Measurements from ENCODE around the gene GPSM1. TPM values are rescaled to one million over a fixed set of nuclear protein-coding genes. Genes with fewer than 3 reads are reported as not detected.

GPSM1 gene
- total RNA-seq, 2 experiments from 2014 or later, result 10.6 to 11.3 TPM

DNA sequence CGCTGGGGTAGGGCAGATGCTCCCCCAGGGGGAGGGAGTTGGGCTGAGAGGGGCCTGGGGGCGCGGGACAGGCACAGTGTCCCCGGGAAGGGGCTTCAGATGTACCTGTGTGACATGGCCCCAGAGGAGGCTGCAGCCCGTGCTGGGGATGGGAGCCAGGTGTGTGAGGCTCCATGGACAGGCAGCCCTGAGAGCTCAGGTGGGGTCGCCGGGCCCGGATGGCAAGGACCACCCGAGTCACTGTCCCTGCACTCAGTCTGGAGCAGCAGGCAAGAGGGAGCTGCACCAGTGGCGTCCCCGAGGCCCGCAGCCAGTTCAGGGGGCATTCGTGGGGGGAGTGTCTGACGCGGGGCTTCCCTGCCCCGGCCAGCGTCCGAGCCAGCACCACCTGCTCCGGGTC is 42.4 kb upstream of the GPSM1 start:
- intact Hi-C loops (cut with micrococcal nuclease), result no loop called here
- CTCF ChIA-PET, result interaction anchor here (3.8 kb wide), 1 partner anchor 114 kb away, joined by 19 read pairs; no protein-coding TSS in a partner anchor
- no peaks in the 10 kb centered on the region for H3K9me3 Mint-ChIP-seq

DNA sequence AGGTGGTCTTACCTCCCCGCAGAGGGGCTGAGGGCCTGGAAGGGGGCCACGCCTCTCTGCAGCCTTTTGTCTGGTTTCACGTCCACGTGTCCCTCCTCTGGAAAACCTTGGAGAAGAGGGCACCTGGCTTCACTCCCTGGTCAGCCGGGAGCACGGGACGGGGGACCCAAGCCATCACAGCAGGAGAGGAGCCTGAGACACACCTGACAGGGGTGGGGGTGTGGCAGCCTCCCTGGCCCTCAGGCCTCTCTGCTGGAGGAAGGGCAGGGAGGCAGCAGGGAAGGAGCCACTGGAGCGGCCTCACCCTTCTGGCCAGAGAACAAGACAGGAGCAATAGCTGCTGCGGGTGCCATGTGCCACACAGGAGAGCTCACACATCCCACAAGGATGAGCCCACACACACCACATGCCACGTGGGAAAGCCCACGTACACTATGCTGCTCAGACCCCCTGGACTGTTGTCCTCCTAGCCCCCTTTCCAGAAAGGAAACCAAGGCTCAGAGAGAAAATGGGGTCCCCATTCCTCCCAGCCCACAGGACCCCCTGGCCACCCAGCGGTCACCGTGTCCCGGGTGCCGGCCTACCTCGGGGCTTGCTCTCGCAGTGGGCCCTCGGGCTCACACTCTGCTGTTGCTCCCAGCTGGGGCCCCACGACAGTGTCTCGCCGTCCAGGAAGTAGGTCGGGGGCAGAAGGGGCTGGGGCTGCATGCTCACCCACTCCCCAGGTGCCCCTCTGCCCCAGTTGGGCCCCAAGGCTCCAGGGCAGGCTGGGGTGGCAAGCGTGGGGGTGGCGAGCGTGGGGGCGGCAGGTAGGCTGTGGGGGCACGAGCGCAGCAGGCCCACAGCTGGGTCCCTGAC is 41.6 kb upstream of the GPSM1 start:
- H3K36me3 Mint-ChIP-seq, result no peaks in the 10 kb centered on the region
- H3K27me3 Mint-ChIP-seq, result peaks cover 4% of the 10 kb centered on the region
- H3K4me1 Mint-ChIP-seq (ENCODE audit: low read depth), result peaks cover 5% of the 10 kb centered on the region
- intact Hi-C loops (cut with micrococcal nuclease), result no loop called here
- no peak overlapping the region for H3K27ac Mint-ChIP-seq
- no peaks in the 10 kb centered on the region for H3K9me3 Mint-ChIP-seq
- no peak overlapping the region for H3K4me3 Mint-ChIP-seq
- DNase-seq, result no peak
- ChIA-PET POLR2A (no interaction called here), CTCF (no interaction called here)

More for the DNA sequence above, 42.4 kb upstream of the GPSM1 start:
- DNase-seq, result no peak
- H3K27ac Mint-ChIP-seq, result no peak overlapping the region
- H3K4me3 Mint-ChIP-seq, result no peak overlapping the region
- peaks cover 4% of the 10 kb centered on the region for H3K27me3 Mint-ChIP-seq
- H3K4me1 Mint-ChIP-seq (ENCODE audit: low read depth), result peaks cover 5% of the 10 kb centered on the region
- no peaks in the 10 kb centered on the region for H3K36me3 Mint-ChIP-seq
- POLR2A ChIA-PET, result no interaction called here

DNA sequence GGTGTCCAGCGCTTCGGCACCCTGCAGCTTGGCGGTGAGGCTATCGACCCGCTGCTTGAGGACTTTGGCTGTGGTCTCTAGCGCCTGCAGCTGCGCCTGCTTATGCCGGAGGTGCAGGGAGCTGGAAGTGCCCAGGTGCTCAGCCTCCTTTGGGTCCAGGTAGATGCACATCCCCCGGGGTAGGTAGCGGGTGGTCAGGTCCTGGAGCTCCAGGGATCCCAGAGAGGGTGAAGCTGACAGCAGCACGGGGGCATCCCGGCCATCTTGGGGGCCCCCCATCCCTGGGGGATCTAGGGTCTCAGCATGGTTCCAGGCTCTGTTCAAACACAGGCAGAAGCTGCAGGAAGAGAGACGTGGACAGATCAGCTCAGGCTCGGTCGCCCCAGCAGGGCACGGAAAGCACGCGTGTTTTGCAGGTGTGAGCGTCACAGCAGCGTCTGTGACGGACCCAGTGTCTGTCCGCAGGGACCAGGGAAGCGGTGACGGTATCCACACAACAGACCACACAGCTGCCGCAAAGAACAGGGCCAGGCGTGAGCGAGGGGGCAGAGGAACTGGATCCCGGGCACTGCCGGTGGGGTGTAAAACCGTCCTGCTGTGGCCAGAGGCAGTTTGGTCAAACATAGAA is 40.9 kb upstream of the GPSM1 start:
- no peaks in the 10 kb centered on the region for H3K36me3 Mint-ChIP-seq
- no peak overlapping the region for H3K27ac Mint-ChIP-seq
- no peak overlapping the region for H3K4me3 Mint-ChIP-seq
- ChIA-PET POLR2A (no interaction called here), CTCF (interaction anchor here (0.7 kb wide), 1 partner anchor 17 kb away, joined by 3 read pairs; no protein-coding TSS in a partner anchor)
- no peaks in the 10 kb centered on the region for H3K9me3 Mint-ChIP-seq
- peaks cover 4% of the 10 kb centered on the region for H3K27me3 Mint-ChIP-seq
- peaks cover 5% of the 10 kb centered on the region for H3K4me1 Mint-ChIP-seq (ENCODE audit: low read depth)
- intact Hi-C loops (cut with micrococcal nuclease), result no loop called here
- no peak for DNase-seq

DNA sequence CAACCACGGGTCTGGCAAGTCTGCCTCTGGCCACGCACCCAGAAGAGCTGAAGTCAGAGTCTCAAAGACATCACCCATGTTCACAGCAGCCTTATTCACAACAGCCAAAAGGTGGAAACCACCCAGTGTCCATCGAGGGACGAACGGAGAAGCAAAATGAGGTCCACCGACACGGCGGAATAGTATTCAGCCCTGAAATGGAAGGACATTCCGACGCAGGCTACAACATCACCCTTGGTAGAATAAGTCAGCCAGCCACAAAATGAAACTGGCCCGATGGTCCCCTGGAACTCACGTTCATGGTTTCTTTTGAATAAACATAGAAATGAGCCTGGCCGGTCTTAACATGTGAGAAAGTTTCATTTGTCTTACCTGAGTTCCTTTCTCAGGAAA is 40.4 kb upstream of the GPSM1 start:
- Mint-ChIP-seq H3K9me3 (no peaks in the 10 kb centered on the region), H3K4me1 (ENCODE audit: low read depth) (peaks cover 5% of the 10 kb centered on the region), H3K27ac (no peak overlapping the region), H3K4me3 (no peak overlapping the region), H3K27me3 (peaks cover 4% of the 10 kb centered on the region), H3K36me3 (no peaks in the 10 kb centered on the region)
- intact Hi-C loops (cut with micrococcal nuclease), result no loop called here
- CTCF ChIA-PET, result interaction anchor here (0.7 kb wide), 1 partner anchor 18 kb away, joined by 3 read pairs; no protein-coding TSS in a partner anchor
- DNase-seq, result no peak
- POLR2A ChIA-PET, result no interaction called here

DNA sequence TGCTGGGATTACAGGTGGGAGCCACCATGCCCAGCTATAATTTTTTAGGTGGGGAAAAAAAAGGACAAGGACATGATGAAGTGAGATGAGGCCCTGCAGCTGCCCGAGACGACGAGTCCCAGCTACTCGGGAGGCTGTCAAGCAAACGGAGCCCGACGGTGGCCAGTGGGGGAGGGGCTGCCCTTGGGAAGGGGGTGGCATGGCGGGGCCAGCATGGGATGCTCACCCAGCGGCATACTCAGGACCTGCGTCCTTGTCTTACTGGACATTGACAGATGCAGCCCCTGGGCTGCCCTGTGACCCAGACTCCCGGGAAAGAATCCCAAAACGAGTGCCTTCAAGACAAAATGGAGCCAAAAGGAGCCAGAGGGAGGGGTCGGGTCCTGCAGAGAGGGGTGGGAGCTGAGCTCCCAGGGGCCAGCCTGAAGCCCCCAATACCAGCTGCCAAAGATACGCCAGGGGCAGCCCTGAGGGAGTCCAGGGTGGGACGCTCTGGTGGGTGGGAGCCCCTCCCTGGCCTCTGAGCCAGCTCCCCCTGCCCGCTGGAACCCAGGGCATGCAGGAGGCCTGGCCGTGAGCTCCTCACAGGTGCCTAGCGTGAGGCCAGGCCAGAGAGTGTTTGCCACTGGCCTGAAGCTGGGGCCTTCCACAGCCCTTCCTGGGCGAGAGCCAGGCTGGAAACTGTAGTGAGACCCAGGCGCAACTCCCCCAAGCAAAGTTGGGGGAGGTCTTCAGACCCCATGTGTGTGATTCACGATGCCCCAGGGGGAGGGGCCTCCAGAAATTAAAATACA is 39.2 kb upstream of the GPSM1 start:
- Mint-ChIP-seq H3K9me3 (no peaks in the 10 kb centered on the region), H3K36me3 (no peaks in the 10 kb centered on the region), H3K4me1 (ENCODE audit: low read depth) (peaks cover 5% of the 10 kb centered on the region), H3K4me3 (no peak overlapping the region), H3K27me3 (peaks cover 4% of the 10 kb centered on the region), H3K27ac (no peak overlapping the region)
- POLR2A ChIA-PET, result no interaction called here
- CTCF ChIA-PET, result no interaction called here
- intact Hi-C loops (cut with micrococcal nuclease), result no loop called here
- no peak for DNase-seq

DNA sequence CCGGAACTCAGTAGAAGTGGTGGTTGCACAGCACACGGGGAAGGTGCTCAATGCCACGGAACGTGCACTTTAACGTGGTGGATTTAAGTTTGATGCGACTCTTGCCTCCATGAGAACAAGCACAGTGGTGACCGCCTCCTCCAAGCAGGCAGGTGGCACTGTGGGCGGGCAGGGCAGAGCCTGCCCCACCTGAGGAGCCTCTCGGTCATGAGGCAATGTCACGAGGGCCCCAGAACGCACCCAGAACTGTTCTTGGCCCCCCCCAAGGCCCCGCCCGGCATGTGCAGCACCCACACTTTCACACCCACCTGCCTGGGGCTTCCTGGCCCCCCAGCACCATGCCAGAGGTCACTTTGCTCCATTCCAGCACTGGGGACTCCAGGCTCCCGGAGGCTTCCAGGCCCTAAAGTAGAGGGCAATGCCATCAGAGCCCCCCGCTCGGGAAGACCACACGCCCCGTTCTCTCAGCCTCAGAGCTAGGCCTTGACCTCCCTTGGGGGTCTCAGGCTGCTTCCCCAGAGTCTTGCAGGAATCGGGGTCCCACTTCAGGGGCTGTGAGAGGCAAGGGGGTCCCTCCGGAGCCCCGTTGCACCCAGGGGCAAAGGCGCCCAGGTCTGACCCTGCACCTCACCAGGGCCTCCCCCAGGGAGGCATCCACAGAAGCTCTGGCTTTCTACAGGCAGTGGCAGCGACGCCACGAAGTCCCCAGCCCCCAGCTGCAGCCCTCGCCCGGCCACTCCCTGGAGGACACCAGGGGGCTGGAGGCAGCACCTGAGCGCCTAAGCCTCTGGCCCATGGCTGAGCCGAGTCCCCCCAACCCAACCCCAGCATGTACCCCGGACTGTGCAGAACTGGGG is 37.5 kb upstream of the GPSM1 start:
- Mint-ChIP-seq H3K27me3 (no peaks in the 10 kb centered on the region), H3K36me3 (no peaks in the 10 kb centered on the region), H3K4me3 (no peak overlapping the region), H3K4me1 (ENCODE audit: low read depth) (no peaks in the 10 kb centered on the region), H3K27ac (no peak overlapping the region), H3K9me3 (no peaks in the 10 kb centered on the region)
- ChIA-PET POLR2A (no interaction called here), CTCF (no interaction called here)
- intact Hi-C loops (cut with micrococcal nuclease), result no loop called here
- DNase-seq, result no peak

DNA sequence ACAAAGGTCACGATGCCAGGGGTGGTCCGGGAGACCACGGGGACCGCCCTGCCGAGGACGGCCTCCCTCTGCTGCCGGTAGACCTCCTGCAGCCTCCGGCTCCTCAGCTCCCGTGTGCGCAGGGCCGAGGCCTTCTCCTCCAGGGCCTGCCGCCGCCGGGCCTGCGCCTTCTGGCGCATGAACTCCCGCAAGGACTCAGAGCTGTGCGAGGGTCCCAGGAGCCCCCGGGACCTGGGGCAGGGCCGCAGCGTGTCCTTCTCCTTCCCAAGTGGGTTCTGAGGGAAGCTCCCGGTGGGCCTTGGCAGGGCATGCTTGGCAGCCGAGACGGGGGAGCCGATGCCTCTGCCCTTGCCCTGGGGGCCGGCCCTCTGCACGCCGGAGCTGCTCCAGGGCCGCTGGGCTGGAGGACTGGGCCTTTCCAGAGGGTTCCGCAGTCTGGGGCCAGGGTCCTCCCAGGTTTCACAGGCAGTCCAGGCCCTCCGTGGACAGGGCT is 36.8 kb upstream of the GPSM1 start:
- no peak overlapping the region for H3K4me3 Mint-ChIP-seq
- POLR2A ChIA-PET, result no interaction called here
- no peaks in the 10 kb centered on the region for H3K36me3 Mint-ChIP-seq

DNA sequence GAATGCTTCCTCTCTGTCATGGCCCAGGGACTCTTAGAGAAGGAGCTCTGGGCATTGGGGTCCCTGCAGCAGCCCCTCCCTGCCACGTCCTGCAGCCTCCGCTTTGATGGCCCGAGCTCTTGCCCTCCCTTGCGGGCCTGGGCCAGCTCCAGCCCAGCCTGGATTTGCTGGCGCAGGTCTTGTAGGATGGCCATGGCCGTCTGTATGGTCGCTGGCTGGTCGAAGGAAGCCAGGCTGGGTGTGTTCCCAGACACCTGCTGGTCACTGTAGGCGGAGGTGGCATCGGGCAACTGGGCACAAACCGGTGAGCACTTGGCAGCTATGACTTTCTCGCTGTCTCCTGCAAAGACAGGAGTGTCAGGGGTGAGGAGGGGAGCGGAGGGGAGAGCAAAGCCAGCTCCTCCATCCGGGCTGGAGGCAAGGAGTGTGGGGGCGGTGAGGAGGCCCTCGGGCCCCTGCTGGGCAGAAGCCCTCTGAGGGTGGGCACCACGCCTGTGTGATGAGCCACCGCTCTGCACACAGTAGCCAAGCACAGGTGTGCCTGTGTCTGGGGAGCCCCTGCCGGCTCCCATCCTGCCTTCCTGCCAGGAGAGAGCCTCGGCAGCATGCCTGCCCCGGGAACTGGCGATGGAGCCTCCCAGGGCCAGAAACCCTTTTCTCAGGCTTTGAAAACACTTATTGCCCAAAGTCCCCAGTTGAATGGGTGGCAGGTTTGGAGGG is 35.9 kb upstream of the GPSM1 start:
- H3K27me3 Mint-ChIP-seq, result no peaks in the 10 kb centered on the region
- H3K4me3 Mint-ChIP-seq, result no peak overlapping the region
- POLR2A ChIA-PET, result no interaction called here
- H3K9me3 Mint-ChIP-seq, result no peaks in the 10 kb centered on the region
- intact Hi-C loops (cut with micrococcal nuclease), result no loop called here
- H3K36me3 Mint-ChIP-seq, result no peaks in the 10 kb centered on the region
- CTCF ChIA-PET, result no interaction called here
- no peaks in the 10 kb centered on the region for H3K4me1 Mint-ChIP-seq (ENCODE audit: low read depth)
- no peak for DNase-seq
- H3K27ac Mint-ChIP-seq, result no peak overlapping the region

More for the DNA sequence above, 36.8 kb upstream of the GPSM1 start:
- no peaks in the 10 kb centered on the region for H3K9me3 Mint-ChIP-seq
- CTCF ChIA-PET, result no interaction called here
- H3K27ac Mint-ChIP-seq, result no peak overlapping the region
- no peaks in the 10 kb centered on the region for H3K27me3 Mint-ChIP-seq
- DNase-seq, result no peak
- H3K4me1 Mint-ChIP-seq (ENCODE audit: low read depth), result no peaks in the 10 kb centered on the region
- intact Hi-C loops (cut with micrococcal nuclease), result no loop called here

DNA sequence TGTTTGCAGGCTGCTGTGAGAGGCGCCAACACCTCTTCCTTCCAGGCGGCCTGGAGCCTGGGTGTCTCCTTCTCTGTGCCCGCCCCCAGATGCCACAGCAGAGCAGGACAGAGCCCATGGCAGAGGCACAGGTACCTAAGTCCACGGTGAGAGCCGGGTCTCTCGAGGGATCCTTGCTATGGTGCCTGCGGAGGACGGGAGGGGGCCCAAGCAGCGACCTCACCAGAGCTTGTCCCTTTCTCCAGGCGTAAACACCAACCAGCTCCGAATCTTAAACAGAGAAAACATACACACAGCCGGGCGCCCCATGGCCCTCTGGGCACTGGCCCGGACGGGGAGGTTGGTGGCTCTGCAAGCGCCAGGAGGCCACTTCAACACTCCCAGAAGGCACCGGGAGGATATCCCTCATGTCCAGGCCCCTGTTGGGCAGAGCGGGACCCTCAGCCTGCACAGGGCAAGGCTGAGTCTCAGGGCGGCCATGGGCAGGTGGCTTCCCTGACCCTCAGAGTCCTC is 35.3 kb upstream of the GPSM1 start:
- DNase-seq, result no peak
- ChIA-PET POLR2A (no interaction called here), CTCF (no interaction called here)
- intact Hi-C loops (cut with micrococcal nuclease), result no loop called here
- H3K27ac Mint-ChIP-seq, result no peak overlapping the region
- H3K4me3 Mint-ChIP-seq, result no peak overlapping the region
- no peaks in the 10 kb centered on the region for H3K36me3 Mint-ChIP-seq
- no peaks in the 10 kb centered on the region for H3K27me3 Mint-ChIP-seq
- no peaks in the 10 kb centered on the region for H3K9me3 Mint-ChIP-seq
- H3K4me1 Mint-ChIP-seq (ENCODE audit: low read depth), result no peaks in the 10 kb centered on the region

DNA sequence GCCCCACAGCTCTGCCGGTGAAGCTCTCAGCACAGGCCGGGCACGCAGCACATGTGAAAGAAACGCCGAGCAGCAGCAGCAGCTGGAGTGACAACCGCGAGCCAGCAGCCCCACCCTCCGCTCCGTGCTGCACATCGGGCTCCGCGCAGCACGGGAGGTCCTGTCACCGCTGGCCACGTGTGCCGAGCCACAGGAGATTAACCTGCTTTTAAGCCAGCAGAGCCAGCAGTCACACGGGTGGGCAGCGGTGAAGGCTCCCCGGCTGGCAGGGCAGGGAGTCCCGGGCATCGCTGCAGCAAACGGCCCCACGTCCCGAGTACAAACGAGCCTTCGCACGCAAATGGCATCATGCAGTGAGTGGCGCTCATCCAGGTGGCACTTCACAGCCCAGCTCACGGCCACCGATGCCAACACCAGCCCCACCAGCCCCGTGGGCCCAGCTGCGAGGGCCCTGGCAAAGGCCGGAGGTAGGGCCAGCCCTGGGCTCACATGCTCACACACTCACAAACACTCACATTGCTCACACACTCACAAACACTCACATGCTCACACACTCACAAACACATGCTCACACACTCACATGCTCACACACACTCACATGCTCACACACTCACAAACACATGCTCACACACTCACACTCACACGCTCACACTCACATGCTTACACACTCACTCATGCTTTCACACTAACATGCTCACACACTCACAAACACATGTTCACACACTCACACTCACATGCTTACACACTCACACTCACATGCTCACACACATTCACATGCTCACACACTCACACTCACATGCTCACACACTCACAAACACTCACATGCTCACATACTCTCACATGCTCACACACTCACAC is 34.5 kb upstream of the GPSM1 start:
- intact Hi-C loops (cut with micrococcal nuclease), result no loop called here
- Mint-ChIP-seq H3K27ac (no peak overlapping the region), H3K9me3 (no peaks in the 10 kb centered on the region), H3K36me3 (no peaks in the 10 kb centered on the region), H3K4me3 (no peak overlapping the region), H3K4me1 (ENCODE audit: low read depth) (no peaks in the 10 kb centered on the region), H3K27me3 (no peaks in the 10 kb centered on the region)
- CTCF ChIA-PET, result no interaction called here
- POLR2A ChIA-PET, result no interaction called here
- no peak for DNase-seq
